NCI-H2227 (cell line): ENCODE results near the gene MSLN.

ENCODE experiments used
- DNase-seq: peaks from one replicate; lab custom pipeline; 2025; ENCODE audit not compliant: unreplicated experiment; lab: John Stamatoyannopoulos, UW

MSLN gene

DNA sequence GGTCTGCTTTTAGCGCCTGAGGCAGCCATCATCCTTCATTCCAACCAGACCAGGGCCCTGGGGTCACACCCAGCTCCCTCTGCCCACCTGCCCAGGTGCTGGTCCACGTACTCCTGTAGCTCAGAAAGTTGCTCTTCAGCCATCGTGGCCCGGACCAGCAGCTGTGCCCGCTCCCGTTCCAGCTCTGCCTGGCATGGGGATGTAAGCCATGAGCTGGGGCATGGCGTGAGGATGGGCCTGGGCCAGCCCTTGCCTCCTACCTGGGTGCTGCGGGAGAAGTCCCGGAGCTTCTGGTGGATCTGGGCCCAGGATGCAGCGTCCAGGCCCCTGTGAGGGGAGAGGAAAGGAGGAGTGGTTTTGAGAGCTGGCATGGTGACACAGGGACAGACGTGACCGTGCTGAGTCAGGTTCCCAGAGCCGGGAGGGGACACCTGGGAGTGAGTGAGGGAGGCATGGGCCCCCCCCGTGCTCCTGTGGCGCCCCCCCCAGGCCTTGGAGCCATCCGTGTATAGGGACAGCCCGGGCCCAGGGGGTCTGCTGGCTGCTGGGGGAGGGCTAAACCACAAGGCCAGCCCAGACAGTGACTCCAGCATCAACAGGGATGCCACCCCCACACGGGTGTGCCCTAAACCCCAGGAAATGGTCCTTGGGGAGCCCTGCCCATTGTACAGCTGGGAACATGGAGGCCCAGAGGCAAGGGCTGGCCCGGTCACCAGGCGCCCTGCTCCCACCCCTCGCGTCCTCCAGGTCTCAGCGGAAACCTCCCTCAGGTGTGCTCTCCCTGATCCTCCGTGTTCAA lies 37.5 kb upstream of the MSLN start:
- DNase-seq = no peak

GRCh38 chr16:723695-724094 lies 36.8 kb upstream of the MSLN start:
- no peak for DNase-seq

DNA sequence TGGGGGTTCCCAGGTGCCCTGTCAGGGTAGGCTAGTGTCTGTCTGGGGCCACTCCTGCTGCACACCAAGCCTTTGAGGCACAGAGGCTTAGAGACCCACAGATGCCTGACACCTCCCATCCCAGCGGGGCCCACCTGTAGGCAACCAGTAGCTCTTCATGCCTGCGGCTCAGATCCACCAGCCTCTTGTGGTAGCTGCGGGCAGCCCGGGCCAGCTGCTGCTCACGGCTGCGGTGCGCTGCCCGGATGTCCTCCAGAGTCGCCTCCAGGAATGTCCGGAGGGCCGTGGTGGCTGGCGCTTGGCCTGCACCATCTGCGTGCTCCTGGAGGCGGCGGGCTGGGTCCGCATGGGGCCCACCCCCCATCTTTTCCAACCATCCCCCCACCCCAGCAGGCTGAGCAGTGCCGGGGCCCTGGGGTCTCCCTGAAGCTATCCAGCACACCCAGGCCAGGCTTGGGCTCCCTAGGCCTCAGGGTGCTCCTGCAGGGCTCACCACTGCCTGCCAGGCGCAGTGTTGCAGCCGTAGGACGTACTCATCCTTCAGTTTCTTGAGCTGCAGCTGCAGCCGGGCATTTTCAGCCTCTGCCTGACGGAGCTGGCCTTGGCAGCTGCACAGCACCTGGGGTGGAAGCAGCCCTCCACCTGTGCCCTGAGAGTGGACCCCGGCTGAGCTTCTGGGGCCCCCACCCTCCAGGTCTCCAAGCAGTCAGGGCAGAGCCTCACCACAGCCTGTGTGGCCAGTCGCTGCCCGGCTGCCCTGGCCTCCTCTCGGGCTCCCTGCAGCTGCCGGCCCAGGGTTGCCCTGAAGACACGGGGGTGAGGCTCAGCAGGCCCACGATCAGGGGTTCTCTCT lies 36.1 kb upstream of the MSLN start:
- peak; percentile 53 for DNase-seq

DNA sequence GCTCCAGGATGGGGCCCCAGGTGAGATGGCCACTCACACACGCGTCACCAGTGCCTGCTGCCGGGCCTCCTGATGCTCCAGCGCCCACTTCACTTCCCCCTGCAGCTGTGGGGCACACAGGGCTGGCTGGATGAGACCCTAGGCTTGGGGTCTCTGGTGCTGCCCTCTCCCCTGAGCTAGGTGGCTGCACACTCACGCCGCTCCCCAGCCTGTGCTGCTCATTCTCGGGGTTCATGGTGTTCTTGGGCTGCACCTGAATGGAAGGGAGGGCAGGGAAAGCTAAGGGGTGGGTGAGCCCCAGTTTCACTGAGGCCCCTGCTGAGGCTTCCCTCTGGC lies 35.5 kb upstream of the MSLN start:
- DNase-seq = no peak

GRCh38 chr16:725463-726187 lies 34.9 kb upstream of the MSLN start:
- DNase-seq = no peak

- DNase-seq = no peak
Measured at GRCh38 chr16:726188-726437, 34.4 kb upstream of the MSLN start.

GRCh38 chr16:726438-727290 lies 33.9 kb upstream of the MSLN start, which contains the start of the genes CCDC78 and HAGHL:
TSS of gene CCDC78 (minus strand) at chr16:726443. CDS start at chr16:726367, 76 bp downstream.
TSS of gene HAGHL (plus strand) at chr16:727106. CDS start at chr16:727510, 404 bp downstream.
- DNase-seq = peak; percentile 88

DNA sequence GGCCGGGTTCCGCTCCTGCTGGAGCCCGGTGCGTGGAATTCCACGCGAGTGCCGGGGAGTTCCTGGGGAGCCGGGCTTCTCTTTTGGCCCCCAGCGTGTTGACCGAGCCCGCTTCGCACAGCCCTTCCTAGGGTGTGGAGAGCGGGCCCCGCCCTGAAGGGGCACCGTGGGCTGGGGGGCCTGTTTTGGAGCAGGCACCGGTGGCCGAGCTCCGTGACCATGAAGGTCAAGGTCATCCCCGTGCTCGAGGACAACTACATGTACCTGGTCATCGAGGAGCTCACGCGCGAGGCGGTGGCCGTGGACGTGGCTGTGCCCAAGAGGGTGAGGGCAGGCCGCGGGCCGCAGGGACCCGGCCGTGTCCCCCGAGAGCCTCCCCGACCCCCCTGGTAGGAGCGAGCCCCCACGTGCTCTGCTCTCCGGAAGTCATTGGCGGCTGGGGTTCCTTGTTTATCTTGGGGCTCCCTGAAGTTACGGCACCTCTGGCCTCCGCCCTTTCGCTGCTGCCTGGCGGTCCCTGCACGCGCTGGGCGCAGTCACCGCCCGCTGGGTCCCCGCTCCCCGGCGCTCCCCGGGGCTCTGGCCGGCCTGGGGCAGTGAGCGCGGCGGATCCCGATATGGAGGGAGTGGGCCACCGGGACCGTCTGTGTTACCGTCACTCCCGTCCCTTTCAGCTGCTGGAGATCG lies 33.1 kb upstream of the MSLN start:
- peak; percentile 62 for DNase-seq

DNA sequence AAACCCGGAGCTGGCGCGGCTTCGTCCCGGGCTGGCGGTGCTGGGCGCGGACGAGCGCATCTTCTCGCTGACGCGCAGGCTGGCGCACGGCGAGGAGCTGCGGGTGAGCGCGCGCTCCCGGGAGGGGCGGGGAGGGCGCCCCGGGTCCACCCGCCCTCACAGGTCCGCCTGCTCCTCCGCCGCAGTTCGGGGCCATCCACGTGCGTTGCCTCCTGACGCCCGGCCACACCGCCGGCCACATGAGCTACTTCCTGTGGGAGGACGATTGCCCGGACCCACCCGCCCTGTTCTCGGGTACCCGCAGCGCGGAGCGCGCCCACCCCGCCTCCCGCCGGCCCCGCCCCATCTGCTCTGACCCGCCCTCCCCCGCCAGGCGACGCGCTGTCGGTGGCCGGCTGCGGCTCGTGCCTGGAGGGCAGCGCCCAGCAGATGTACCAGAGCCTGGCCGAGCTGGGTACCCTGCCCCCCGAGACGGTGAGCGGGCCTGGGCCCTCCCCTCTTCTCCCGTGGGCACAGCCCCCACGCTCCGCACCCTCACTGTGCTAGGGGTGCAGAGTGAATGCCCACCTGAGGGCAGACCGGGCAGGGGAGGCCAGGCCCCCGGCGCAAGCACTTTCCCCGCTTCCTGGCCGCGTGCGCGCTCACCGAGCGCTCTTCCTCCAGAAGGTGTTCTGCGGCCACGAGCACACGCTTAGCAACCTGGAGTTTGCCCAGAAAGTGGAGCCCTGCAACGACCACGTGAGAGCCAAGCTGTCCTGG lies 32.2 kb upstream of the MSLN start:
- DNase-seq = peak; percentile 89

GRCh38 chr16:728890-729744 lies 31.4 kb upstream of the MSLN start:
- no peak for DNase-seq

GRCh38 chr16:729768-730665 lies 30.5 kb upstream of the MSLN start:
- DNase-seq = no peak

DNA sequence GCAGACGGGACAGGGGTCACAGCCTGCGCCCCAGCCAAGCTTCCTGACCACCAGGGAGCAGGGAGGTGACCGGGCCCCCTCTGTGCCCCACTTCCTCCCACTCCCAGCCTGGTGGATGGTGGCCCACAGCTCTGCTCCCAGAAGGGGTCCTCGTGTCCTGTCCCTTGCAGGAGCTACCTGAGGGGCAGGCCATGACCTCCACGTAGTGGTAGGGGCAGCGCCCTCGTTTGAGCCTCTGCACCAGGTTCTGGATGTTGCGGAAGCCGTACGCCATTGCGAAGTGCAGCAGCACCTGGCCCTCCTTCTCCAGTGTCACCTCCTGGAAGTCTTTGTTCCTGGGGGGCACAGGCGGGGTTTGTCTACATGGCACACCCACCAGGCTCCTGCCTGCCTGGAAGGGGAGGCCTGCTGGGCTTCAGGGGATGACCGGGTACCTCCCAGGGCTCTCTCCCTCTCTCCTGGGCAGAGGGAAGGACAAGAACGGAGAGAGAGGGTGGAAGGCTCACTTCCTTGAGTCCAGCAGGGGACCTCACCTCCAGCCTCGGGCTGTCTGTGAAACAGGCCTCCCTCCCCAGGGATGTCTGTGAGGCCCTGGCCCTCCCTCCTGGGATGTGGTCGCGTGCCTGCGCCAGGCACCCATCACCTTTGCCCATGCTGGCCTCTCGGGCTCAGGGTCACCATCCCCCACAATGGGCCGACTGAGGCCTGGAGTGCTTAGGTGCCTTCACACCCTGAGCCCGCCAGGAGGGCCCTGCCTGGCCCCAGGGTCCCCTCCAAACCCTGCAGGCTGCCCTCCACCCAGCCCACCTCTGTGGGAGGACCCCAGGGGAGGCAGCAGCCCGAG lies 29.6 kb upstream of the MSLN start:
- DNase-seq = no peak

DNA sequence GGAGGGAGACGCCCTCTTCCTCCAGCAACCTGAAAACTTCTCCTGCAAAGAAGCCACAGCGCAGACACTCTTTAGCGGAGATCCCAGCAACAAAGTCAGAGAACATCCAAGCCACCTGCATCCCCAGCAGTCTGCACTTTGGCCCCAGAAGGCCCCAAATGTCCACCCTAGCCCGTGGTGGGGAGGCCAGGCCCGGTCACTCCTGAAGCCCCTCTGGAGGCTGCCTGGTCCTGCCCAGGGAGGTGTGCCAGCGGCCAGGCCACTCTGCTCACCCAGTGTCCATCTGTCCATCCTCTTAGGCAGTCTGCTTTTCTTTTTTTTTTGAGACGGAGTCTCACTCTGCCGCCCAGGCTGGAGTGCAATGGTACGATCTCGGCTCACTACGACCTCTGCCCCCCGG lies 28.2 kb upstream of the MSLN start:
- no peak for DNase-seq

DNA sequence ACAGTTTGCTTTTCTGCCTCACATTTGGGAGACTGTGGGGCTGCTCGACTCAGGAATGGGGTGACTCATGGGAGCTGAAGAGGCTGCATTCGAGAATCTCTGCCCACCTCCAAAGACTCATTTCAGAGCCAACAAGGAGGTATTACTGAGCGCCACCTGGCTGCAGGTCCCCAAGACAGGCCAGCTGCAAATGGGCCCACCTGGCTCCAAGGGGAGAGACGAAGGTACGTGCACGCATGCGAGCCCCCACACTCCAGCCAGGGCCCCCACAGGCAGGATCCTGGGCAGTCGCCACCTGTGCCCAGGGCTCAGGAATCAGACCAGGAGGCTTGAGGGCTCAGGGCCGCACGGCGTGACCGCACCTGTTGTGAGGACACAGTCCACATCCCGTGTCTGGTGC lies 27.6 kb upstream of the MSLN start:
- DNase-seq = no peak

- no peak for DNase-seq
Measured at GRCh38 chr16:733382-734207, 26.9 kb upstream of the MSLN start.
